Cardiac fibroblast (primary cell): ENCODE measurements around the gene DOCK3.

ENCODE experiments used
- DNase-seq, 2 donors: peaks; one replicate each; pipeline versions ENCODE4 v3.0.0 to v3.0.0-alpha.2; 2010; ENCODE audit warnings: low read depth in 2 of 2
- H3K4me3 ChIP-seq, 2 donors: replicated peaks in 1 of 2; 1 replicate in 1 of 2; 2 replicates in 1 of 2; pipeline ENCODE4 v1.5.1; 2011; ENCODE audit warnings: low read depth in 2 of 2, low read length in 2 of 2, mild to moderate bottlenecking in 2 of 2, moderate library complexity in 1 of 2
- TF ChIP-seq, protein P1 (sequence below): IDR thresholded peaks from one replicate; pipeline ENCODE4 v1.5.1; 2011; ENCODE audit warnings: low read depth, mild to moderate bottlenecking, low read length, inconsistent platforms

The DOCK3 gene

DNA sequence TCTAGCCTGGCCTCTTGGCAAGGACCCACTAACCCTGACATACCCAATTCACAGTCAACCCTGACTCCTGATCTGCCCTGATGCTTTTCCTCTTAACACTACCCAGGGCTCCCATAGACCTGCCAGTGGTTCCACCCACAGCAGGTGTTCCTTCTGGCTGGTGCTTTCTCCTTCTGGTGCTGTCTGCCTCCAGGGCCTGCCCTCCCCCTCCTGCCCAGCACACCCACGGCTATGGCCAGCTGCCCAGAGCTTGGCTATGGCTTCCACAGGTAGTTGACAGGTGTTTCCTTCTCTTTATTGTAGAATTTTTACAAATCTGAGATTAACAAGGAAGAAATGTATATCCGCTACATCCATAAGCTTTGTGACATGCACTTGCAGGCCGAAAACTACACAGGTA is 663.9 kb downstream of the DOCK3 start:
- TF ChIP-seq, protein P1, sequence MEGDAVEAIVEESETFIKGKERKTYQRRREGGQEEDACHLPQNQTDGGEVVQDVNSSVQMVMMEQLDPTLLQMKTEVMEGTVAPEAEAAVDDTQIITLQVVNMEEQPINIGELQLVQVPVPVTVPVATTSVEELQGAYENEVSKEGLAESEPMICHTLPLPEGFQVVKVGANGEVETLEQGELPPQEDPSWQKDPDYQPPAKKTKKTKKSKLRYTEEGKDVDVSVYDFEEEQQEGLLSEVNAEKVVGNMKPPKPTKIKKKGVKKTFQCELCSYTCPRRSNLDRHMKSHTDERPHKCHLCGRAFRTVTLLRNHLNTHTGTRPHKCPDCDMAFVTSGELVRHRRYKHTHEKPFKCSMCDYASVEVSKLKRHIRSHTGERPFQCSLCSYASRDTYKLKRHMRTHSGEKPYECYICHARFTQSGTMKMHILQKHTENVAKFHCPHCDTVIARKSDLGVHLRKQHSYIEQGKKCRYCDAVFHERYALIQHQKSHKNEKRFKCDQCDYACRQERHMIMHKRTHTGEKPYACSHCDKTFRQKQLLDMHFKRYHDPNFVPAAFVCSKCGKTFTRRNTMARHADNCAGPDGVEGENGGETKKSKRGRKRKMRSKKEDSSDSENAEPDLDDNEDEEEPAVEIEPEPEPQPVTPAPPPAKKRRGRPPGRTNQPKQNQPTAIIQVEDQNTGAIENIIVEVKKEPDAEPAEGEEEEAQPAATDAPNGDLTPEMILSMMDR: no peak
- H3K4me3 ChIP-seq: no peak overlapping the region
- DNase-seq: no peak

DNA sequence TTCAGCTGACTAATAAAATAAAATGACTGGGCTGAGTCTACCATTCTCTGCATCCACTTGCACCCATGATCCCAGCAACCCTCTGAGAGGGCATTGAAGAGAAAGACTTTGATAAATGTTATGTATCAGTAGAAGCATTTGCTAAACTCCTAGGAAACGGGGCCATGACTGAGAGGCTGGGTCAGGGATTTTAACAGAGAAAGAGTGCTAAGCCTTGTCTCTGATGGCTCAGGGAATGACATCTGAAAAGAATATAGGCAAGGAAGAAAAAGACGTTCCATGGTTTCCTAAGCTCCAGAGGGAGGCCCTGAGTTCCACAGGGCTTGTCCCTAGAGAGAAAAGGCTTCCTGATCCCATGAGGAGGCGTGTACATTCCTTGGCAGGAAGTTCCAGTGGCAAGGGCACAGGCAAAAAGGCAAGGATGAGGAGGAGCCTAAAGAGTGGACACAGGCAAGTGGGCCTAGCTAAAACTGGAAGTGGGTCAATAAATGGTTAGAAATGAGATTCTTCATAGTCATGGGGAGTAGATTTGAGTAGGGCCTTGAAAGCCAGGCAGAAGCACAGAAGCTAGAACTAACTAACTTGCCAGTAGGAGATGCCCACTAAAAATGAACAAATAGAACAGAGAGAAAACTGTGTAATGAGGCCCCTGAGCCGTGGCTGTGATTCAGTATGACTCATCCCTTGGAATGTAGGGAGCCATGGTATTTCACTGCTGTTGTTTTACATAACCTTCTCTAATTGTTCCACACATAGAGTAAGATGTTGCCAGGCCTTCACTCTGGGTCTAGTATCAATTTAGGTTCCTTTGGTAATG is 665.5 kb downstream of the DOCK3 start:
- DNase-seq: peak; percentile 95 to 97
- peak overlapping the region in 1 of 2 donors; percentile 3 for H3K4me3 ChIP-seq
- TF ChIP-seq, protein P1: no peak

DNA sequence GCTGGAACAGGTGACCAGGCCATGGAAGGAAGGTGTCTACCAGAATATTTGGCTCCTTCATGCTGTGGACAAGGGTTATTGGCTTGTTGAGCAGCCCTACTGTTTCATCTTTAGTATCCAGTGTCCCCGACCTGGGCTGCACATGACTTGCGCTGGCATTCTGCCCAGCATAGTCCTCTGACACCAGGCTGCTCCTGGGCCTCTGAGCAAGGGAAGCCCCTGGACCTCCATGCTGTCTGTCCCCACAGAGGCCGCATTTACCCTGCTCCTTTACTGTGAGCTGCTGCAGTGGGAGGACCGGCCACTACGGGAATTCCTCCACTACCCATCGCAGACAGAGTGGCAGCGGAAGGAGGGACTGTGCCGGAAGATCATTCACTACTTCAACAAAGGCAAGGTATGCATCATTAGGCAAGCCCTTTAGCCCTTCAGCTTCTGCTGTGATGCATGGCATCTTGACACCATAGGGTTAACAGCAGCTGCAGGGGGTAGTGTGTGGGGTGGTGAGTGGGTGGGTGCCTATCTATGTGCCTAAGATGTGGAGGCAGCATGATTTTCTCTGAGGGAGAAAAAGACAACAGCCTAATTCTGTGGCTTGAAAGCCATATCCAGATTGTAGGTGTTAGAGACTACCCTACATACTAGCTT is 666.4 kb downstream of the DOCK3 start:
- no peak overlapping the region for H3K4me3 ChIP-seq
- peak; percentile 35 to 49 for DNase-seq
- TF ChIP-seq, protein P1: no peak

DNA sequence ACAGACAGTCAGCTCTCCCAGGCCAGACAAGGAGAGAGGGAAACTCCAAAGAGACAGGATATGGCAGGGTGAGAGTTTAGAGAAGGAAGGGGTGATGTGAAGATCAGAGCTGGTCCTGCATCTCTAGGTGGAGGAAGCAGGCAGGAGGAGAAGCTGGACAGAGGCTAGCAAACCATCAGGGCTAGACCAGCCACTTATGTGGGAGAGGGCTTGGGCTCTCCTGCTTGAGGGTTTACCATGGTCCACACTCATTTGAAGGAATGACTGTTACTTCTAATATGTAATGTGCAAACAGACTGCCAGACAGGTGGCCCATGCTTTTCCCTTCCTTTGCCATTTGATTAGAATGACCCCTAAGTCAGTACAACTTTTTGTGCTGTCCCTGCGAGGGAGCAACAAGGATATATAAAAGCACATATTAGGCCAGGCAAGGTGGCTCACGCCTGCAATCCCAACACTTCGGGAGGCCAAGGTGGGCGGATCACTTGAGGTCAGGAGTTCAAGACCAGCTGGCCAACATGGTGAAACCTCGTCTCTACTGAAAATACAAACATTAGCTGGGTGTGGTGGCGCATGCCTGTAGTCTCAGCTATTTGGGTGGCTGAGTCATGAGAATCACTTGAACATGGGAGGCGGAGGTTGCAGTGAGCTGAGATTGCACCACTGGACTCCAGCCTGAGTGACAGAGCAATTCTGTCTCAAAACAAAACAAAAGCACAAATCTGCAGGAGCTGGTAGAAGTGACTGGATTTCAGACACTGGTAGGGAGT is 669.4 kb downstream of the DOCK3 start:
- no peak overlapping the region for H3K4me3 ChIP-seq
- DNase-seq: peak; percentile 79 to 92
- TF ChIP-seq, protein P1: no peak

DNA sequence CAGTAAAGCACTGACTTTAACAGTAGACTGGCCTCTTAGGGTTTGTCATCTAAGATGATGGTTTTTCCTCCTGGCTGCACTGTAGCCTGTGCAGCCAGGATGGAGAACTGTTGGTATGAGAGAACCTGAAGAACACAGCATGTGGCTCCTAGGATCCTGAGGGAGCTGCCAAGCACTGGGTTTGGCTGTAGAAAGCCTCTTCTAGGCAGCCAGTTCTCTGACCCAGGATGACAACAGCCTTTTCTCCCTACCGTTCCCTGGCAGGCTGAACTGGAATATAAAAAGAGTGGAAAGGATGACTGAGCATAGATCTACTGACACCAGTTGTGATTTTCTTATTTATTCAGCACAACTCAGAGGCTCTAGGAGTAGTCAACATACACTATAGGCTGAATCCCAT is 676.0 kb downstream of the DOCK3 start:
- TF ChIP-seq, protein P1: no peak
- no peak overlapping the region for H3K4me3 ChIP-seq
- DNase-seq: no peak

DNA sequence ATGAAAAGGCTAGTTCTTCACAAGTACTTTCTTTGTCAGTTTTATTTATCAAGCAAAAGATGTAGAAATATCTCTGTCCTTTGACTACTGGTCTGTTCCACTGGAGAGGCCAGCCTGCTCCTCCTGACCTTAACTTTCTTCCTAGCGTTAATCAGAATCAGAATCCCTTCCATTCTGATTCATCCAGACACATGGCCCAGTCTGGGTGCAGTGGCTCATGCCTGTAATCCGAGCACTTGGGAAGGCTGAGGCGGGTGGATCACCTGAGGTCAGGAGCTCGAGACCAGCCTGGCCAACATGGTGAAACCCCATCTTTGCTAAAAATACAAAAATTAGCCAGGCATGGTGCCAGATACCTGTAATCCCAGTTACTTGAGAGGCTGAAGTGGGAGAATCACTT is 678.4 kb downstream of the DOCK3 start:
- TF ChIP-seq, protein P1: no peak
- no peak overlapping the region for H3K4me3 ChIP-seq
- DNase-seq: no peak
